HCT116 (cell line): Measurements from ENCODE around the gene IL21R. TPM values are rescaled to one million over a fixed set of nuclear protein-coding genes. Genes with fewer than 3 reads are reported as not detected.

Experiments
- ATAC-seq: fragments of 200-7000 bp; cut with Tn5 transposase; 2 replicates; pipeline ENCODE4 v1.9.1; 2020; ENCODE audit warnings: mild to moderate bottlenecking, moderate library complexity
- Bru-seq: library from RNA; stranded (reverse); fragments of 400-500 nt; gene quantifications from one replicate; lab custom pipeline; 2021; lab: Mats Ljungman, UMichigan
- BruChase-seq, 2 experiments: library from RNA; stranded (reverse); fragments of 400-500 nt; gene quantifications; one replicate each; lab custom pipeline; 2021; lab: Mats Ljungman, UMichigan
- BruUV-seq: library from RNA; stranded (reverse); fragments of 400-500 nt; replicated peaks from 2 replicates; lab custom pipeline; 2021; lab: Mats Ljungman, UMichigan
- CTCF ChIA-PET: fragments of 300-600 bp; sonication (Branson Sonifier 250); formaldehyde crosslinking; loops from one replicate; lab custom pipeline; 2021; ENCODE audit warnings: antibody characterized with exemption; lab: Charles Lee
- POLR2A ChIA-PET: fragments of 300-600, 350-600 bp; sonication (Branson Sonifier 250); formaldehyde crosslinking; loops from one replicate; lab custom pipeline; 2021; ENCODE audit warnings: antibody characterized with exemption; lab: Charles Lee
- RAD21 ChIA-PET, 2 experiments: fragments of 300-600 bp; sonication (Branson Sonifier 250); formaldehyde crosslinking; loops; one replicate each; lab custom pipeline; 2023; ENCODE audit warnings: low total read pairs in 2 of 2; ENCODE audit not compliant: uncharacterized antibody in 2 of 2, unreplicated experiment in 2 of 2, low non-redundant PET in 1 of 2; lab: Charles Lee
- DNase-seq: peaks from one replicate; pipeline ENCODE4 v3.0.0-alpha.2; 2010; ENCODE audit warnings: low read depth, low spot score
- H2AFZ ChIP-seq: fragments of 200-600 bp; shearing (Covaris generic), sonication (generic); 2 replicates; pipeline ENCODE4 v1.6.1; 2017; ENCODE audit warnings: low read depth, mixed run types, mixed read lengths, antibody characterized with exemption, low read length; ENCODE audit not compliant: poor library complexity, severe bottlenecking
- H3K27ac ChIP-seq: 2 replicates; pipeline ENCODE4 v1.5.1; 2012; ENCODE audit warnings: low read depth, low read length
- H3K27me3 ChIP-seq: fragments of 200-600 bp; sonication (generic); 2 replicates; pipeline ENCODE4 v1.6.1; 2016; ENCODE audit warnings: mixed run types, low read length, mixed read lengths; ENCODE audit not compliant: insufficient read depth
- H3K36me3 ChIP-seq, 2 experiments: fragments of 200-500 bp in 1 of 2; fragments of 200-600 bp in 1 of 2; sonication (Bioruptor generic) in 1 of 2; sonication (generic) in 1 of 2; 2 replicates each; pipeline versions ENCODE4 v1.5.1 to v1.6.1; 2014 to 2016; ENCODE audit warnings: low read length in 2 of 2, inconsistent platforms in 1 of 2, mixed read lengths in 1 of 2, mixed run types in 1 of 2; ENCODE audit not compliant: insufficient read depth in 2 of 2, control insufficient read depth in 1 of 2
- H3K4me1 ChIP-seq, 2 experiments: fragments of 200-600 bp in 1 of 2; sonication (generic) in 1 of 2; 2 replicates each; pipeline versions ENCODE4 v1.5.1 to v1.6.1; 2012 to 2017; ENCODE audit warnings: low read length in 2 of 2, inconsistent platforms in 1 of 2, mild to moderate bottlenecking in 1 of 2, mixed read lengths in 1 of 2, mixed run types in 1 of 2, moderate library complexity in 1 of 2; ENCODE audit not compliant: insufficient read depth in 2 of 2, control insufficient read depth in 1 of 2
- H3K4me2 ChIP-seq: fragments of 200-600 bp; sonication (generic); 2 replicates; pipeline ENCODE4 v1.6.1; 2017; ENCODE audit warnings: mixed run types, low read length, mixed read lengths
- H3K4me3 ChIP-seq, 2 experiments: fragments of 200-600 bp in 1 of 2; sonication (generic) in 1 of 2; replicated peaks in 1 of 2; 2 replicates each; pipeline ENCODE4 v1.5.1; 2011 to 2016; ENCODE audit warnings: low read length in 2 of 2, control low read depth in 1 of 2, low read depth in 1 of 2, mild to moderate bottlenecking in 1 of 2, mixed read lengths in 1 of 2, mixed run types in 1 of 2
- H3K79me2 ChIP-seq: fragments of 200-600 bp; sonication (generic); 2 replicates; pipeline ENCODE4 v1.6.1; 2017; ENCODE audit warnings: mild to moderate bottlenecking, mixed run types, low read length, moderate library complexity, mixed read lengths; ENCODE audit not compliant: insufficient read depth
- H3K9ac ChIP-seq: fragments of 200-600 bp; sonication (generic); 2 replicates; pipeline ENCODE4 v1.6.1; 2016; ENCODE audit warnings: low read length, mixed read lengths
- H3K9me2 ChIP-seq: fragments of 200-600 bp; sonication (generic), shearing (Covaris generic); 2 replicates; pipeline ENCODE4 v1.6.1; 2017; ENCODE audit warnings: mixed run types, mild to moderate bottlenecking, moderate library complexity; ENCODE audit not compliant: insufficient read depth
- H3K9me3 ChIP-seq, 2 experiments: fragments of 200-500 bp in 1 of 2; fragments of 200-600 bp in 1 of 2; sonication (Bioruptor generic) in 1 of 2; sonication (generic) in 1 of 2; 2 replicates each; pipeline ENCODE4 v1.6.1; 2014 to 2017; ENCODE audit warnings: low read length in 2 of 2, mixed read lengths in 2 of 2, inconsistent platforms in 1 of 2, low read depth in 1 of 2, mild to moderate bottlenecking in 1 of 2, mixed run types in 1 of 2, moderate library complexity in 1 of 2; ENCODE audit not compliant: control insufficient read depth in 1 of 2, insufficient read depth in 1 of 2
- H4K20me1 ChIP-seq: fragments of 200-600 bp; sonication (generic), shearing (Covaris generic); 2 replicates; pipeline ENCODE4 v1.6.1; 2017; ENCODE audit warnings: mixed run types, mild to moderate bottlenecking, moderate library complexity; ENCODE audit not compliant: insufficient read depth
- CEBPB ChIP-seq: IDR thresholded peaks from 2 replicates; pipeline ENCODE4 v1.6.1; 2012; ENCODE audit warnings: low read depth
- CTCF ChIP-seq, 3 experiments: fragments of 200-600 bp in 1 of 3; sonication (generic) in 1 of 3; IDR thresholded peaks in 2 of 3; conservative IDR thresholded peaks in 1 of 3; 2 replicates each; pipeline ENCODE4 v1.5.1; 2012 to 2017; ENCODE audit warnings: low read depth in 2 of 3, low read length in 2 of 3, antibody characterized with exemption in 1 of 3, borderline replicate concordance in 1 of 3, control low read depth in 1 of 3, mild to moderate bottlenecking in 1 of 3, mixed read lengths in 1 of 3, mixed run types in 1 of 3, moderate library complexity in 1 of 3; ENCODE audit not compliant: insufficient read depth in 1 of 3
- EGR1 ChIP-seq: IDR thresholded peaks from 2 replicates; pipeline ENCODE4 v1.6.1; 2012; ENCODE audit warnings: low read depth
- ELF1 ChIP-seq: IDR thresholded peaks from 2 replicates; pipeline ENCODE4 v1.6.1; 2012; ENCODE audit warnings: low read depth, borderline replicate concordance
- EZH2 ChIP-seq: fragments of 200-600 bp; sonication (generic); IDR thresholded peaks from 2 replicates; pipeline ENCODE4 v1.6.1; 2017; ENCODE audit warnings: antibody characterized with exemption, mixed run types
- EZH2phosphoT487 ChIP-seq: fragments of 200-600 bp; IDR thresholded peaks from 2 replicates; pipeline ENCODE4 v1.6.1; 2018; ENCODE audit warnings: antibody characterized with exemption, borderline replicate concordance
- JUND ChIP-seq: IDR thresholded peaks from 2 replicates; pipeline ENCODE4 v1.6.1; 2012
- MAX ChIP-seq: IDR thresholded peaks from 2 replicates; pipeline ENCODE4 v1.6.1; 2012
- POLR2A ChIP-seq: IDR thresholded peaks from 2 replicates; pipeline ENCODE4 v1.7.0; 2011; ENCODE audit warnings: borderline replicate concordance; ENCODE audit not compliant: insufficient read depth, insufficient read length; ENCODE audit errors: extremely low read depth
- POLR2AphosphoS5 ChIP-seq: IDR thresholded peaks from 2 replicates; pipeline ENCODE4 v1.6.1; 2011; ENCODE audit warnings: mild to moderate bottlenecking, low read depth, low read length, moderate library complexity
- RAD21 ChIP-seq: IDR thresholded peaks from 2 replicates; pipeline ENCODE4 v1.6.1; 2012; ENCODE audit warnings: low read depth, mild to moderate bottlenecking
- REST ChIP-seq: IDR thresholded peaks from 2 replicates; pipeline ENCODE4 v1.6.1; 2012; ENCODE audit warnings: low read depth
- SIN3A ChIP-seq: IDR thresholded peaks from 2 replicates; pipeline ENCODE4 v1.6.1; 2012; ENCODE audit warnings: low read depth
- SP1 ChIP-seq: IDR thresholded peaks from 2 replicates; pipeline ENCODE4 v1.6.1; 2012; ENCODE audit warnings: low read depth
- YY1 ChIP-seq: IDR thresholded peaks from 2 replicates; pipeline ENCODE4 v1.6.1; 2011; ENCODE audit warnings: low read length, low read depth, moderate library complexity, mild to moderate bottlenecking; ENCODE audit not compliant: insufficient replicate concordance; ENCODE audit errors: extremely low read depth
- ZBTB33 ChIP-seq: IDR thresholded peaks from 2 replicates; pipeline ENCODE4 v1.6.1; 2011; ENCODE audit warnings: mild to moderate bottlenecking, low read length, moderate library complexity; ENCODE audit not compliant: insufficient replicate concordance; ENCODE audit errors: extremely low read depth
- ZFX ChIP-seq: fragments of 450-650 bp; IDR thresholded peaks from 2 replicates; pipeline ENCODE4 v1.6.1; 2017
- ZNF274 ChIP-seq: fragments of 200-500 bp; sonication (Bioruptor generic); IDR thresholded peaks from 2 replicates; pipeline ENCODE4 v1.6.1; 2014; ENCODE audit warnings: mild to moderate bottlenecking, low read depth, low read length, inconsistent platforms
- intact Hi-C: fragments of 100-400 bp; cut with micrococcal nuclease; formaldehyde crosslinking; loops from 2 replicates; pipeline ENCODE4 v1.10.0; 2022
- long read RNA-seq: library from polyadenylated mRNA; unstranded; transcript quantifications from one replicate; pipeline ENCODE4 v2.0.0, GENCODE V29; 2021; ENCODE audit not compliant: unreplicated experiment
- polyA plus RNA-seq: library from polyadenylated mRNA; unstranded; fragments of >200 nt; gene quantifications from 2 replicates; pipeline ENCODE4 v1.2.1, GENCODE V29; 2012; ENCODE audit warnings: missing spikeins
- total RNA-seq: library from RNA; stranded (reverse); gene quantifications from one replicate; pipeline ENCODE4 v1.2.1, GENCODE V29; 2021; ENCODE audit not compliant: unreplicated experiment

Gene IL21R
- total RNA-seq, result 1.2 TPM
- polyA plus RNA-seq, result 0.76 and 1.5 TPM in 2 replicates
- percentile 18 among the genes with signal in this experiment for Bru-seq, nascent RNA
- BruChase-seq, experiment 1, labeled RNA remaining after a 6-hour chase, result percentile 11 among the genes with signal in this experiment
- percentile 19 among the genes with signal in this experiment for BruChase-seq, experiment 2, labeled RNA remaining after a 2-hour chase
- long read RNA-seq, transcript IL21R-202 (9 exons, 2,953 nt), result major isoform, 5 of 7 reads
- long read RNA-seq, partial matches to known transcripts, result 2 of 7 reads
- long read RNA-seq, other reads (novel, unspliced or antisense), result 0 of 7 reads

GRCh38 chr16:27401768-27402568 is at the start of gene IL21R:
Gene IL21R, plus strand, starts transcription at chr16:27402174. Its CDS starts 27,898 bp downstream, at chr16:27430072.
- POLR2A ChIA-PET, result no interaction called here
- no peaks in the 10 kb centered on the region for H3K9me3 ChIP-seq
- CTCF ChIA-PET, result no interaction called here
- H4K20me1 ChIP-seq, result no peaks in the 10 kb centered on the region
- H3K9ac ChIP-seq, result no peak within 1 kb of the TSS
- H3K4me2 ChIP-seq, result no peak within 1 kb of the TSS
- no peaks in the 10 kb centered on the region for H3K4me1 ChIP-seq
- no peak within 1 kb of the TSS for H3K27ac ChIP-seq
- intact Hi-C loops, result no loop called here
- no peak within 1 kb of the TSS for H2AFZ ChIP-seq
- RAD21 ChIA-PET, result no interaction called here
- no peaks in the 10 kb centered on the region for H3K36me3 ChIP-seq
- DNase-seq (no peak), ATAC-seq (peak; percentile 29)
- BruUV-seq, result no TSS peak
- no peaks in the 10 kb centered on the region for H3K9me2 ChIP-seq
- H3K4me3 ChIP-seq, result no peak within 1 kb of the TSS
- H3K79me2 ChIP-seq, result no peaks in the 10 kb centered on the region
- 0 out of 2 replicates have a peak, but pooled peaks cover 3% of the 10 kb centered on the region for H3K27me3 ChIP-seq
- no peak for TF ChIP-seq ZBTB33
- no peak for TF ChIP-seq ELF1
- TF ChIP-seq ZFX, result no peak
- TF ChIP-seq MAX, result no peak
- TF ChIP-seq POLR2AphosphoS5, result no peak
- no peak for TF ChIP-seq JUND
- TF ChIP-seq POLR2A, result no peak
- no peak for TF ChIP-seq EZH2phosphoT487
- no peak for TF ChIP-seq ZNF274
- no peak for TF ChIP-seq RAD21
- TF ChIP-seq CTCF (IDR thresholded peaks at IDR 0.05 in 2 of 3, conservative IDR thresholded peaks at IDR 0.05 in 1 of 3; ENCODE audit: borderline replicate concordance in 1 of 3, insufficient read depth in 1 of 3, low read depth in 2 of 3, low read length in 2 of 3), result no peak
- TF ChIP-seq EGR1, result no peak
- TF ChIP-seq SIN3A, result no peak
- no peak for TF ChIP-seq CEBPB
- no peak for TF ChIP-seq YY1
- no peak for TF ChIP-seq REST
- no peak for TF ChIP-seq EZH2
- TF ChIP-seq SP1, result no peak
